NCI-H524 (cell line): ENCODE measurements around the gene B3GALNT1.

Experiments
- DNase-seq, 2 experiments: peaks; one replicate each; lab custom pipeline; 2025; lab: John Stamatoyannopoulos, UW

Gene B3GALNT1, protein sequence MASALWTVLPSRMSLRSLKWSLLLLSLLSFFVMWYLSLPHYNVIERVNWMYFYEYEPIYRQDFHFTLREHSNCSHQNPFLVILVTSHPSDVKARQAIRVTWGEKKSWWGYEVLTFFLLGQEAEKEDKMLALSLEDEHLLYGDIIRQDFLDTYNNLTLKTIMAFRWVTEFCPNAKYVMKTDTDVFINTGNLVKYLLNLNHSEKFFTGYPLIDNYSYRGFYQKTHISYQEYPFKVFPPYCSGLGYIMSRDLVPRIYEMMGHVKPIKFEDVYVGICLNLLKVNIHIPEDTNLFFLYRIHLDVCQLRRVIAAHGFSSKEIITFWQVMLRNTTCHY

GRCh38 chr3:161104561-161105551 lies at the start of gene B3GALNT1:
Gene B3GALNT1, minus strand, starts transcription at chr3:161105349. Its CDS starts 18,595 bp downstream, at chr3:161086754.
- peak; percentile 66 to 71 for DNase-seq

DNA sequence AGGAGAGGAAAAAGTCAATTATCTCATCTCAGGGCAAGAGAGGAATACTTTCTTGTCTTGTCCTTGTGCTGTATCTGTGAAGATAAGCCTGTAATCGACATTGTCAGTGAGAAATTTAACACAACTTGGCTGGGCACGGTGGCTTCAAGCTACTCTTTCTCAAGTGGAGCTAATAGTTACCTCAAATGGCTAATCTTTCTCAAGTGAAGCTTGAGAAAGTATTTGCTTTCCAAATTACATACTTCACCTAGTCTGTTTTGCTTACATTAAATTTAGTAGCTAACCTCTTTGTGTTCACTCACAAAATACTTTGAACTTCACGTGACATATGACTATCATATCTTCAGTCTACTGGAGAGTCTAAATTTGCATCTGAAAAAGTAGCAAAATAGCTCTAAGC lies 48.3 kb upstream of the B3GALNT1 start:
- peak; percentile 21 to 54 for DNase-seq

GRCh38 chr3:161150001-161150525 lies 44.9 kb upstream of the B3GALNT1 start:
- no peak for DNase-seq

DNA sequence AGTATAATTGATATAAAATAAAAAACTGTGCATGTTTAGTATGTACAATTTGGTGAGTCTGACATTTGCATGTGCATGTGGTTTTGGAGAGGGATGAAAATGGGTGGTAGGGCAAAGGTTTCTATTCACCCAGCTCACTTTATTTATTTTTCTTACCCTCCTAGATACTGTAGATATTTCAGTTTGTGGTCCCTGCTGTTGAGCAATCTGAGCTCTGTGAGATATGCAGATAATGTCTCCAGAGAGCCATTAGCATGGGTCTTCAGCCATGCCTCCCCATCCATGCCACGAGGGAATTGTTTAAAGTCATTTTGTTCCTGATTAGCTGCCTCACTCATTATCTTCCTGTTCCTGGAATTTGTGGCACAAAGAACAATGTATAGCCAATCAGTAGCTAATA lies 44.4 kb upstream of the B3GALNT1 start:
- no peak for DNase-seq

DNA sequence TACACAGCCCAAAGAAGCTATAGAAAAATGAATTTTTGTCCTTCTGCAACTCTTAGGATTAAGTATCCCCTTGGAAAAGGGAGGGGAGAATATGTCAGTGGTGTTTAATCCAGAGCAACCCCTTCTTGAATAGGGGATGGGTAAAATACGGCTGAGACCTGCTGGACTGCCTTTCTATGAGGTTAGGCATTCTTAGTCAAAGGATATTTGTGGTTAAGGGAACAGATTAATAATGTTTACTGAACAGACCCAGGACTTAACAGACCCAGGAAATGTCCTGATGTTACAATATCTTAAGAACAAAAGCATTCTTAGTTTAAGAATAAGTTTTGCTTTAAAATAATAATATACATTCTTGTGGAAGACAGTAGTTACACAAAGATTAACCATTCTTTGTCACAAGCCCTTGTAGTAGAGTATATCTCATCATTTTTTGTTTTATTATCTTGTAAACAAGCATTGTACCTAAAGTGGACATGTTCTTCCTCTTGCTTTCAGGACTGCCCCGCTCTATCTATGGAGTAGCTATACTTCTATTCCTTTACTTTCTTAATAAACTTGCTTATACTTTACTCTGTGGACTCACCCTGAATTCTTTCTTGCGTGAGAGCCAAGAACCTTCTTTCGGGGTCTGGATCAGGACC lies 43.8 kb upstream of the B3GALNT1 start:
- no peak for DNase-seq

DNA sequence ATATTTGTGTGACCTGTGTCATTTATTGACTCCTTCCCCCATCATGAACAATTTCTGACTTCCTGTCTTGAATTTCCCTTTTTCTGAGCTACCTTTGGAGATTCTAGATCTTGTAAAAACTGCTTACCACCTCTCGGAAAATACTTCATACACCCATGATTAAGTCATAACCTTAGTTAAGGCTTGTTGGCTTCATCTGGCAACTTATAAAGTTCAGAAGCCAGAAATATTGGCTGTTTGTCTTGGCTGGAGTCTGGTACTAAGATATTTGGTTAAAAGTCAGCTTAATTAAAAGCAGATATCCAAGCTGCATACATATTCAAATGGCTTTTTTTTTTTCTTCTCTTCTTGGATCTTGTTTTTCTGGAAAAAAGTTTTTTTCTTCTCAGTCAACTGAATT lies 37.3 kb upstream of the B3GALNT1 start:
- DNase-seq: no peak

DNA sequence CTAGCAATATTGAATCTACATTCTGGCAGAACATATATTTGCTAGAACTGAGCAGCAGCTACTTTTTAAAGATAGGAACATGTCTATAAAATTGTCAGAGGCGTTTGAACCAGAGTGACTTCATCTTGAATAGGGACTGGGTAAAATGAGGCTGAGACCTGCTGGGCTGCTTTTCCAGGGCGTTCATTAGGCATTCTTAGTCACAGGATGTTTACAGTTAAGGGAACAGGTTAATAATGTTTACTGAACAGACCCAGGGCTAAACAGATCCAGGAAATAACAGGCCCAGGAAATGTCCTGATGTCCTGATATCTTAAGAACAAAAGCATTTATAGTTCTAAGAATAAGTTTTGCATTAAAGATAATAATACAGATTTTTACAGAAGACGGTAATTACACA lies 34.5 kb upstream of the B3GALNT1 start:
- no peak for DNase-seq

DNA sequence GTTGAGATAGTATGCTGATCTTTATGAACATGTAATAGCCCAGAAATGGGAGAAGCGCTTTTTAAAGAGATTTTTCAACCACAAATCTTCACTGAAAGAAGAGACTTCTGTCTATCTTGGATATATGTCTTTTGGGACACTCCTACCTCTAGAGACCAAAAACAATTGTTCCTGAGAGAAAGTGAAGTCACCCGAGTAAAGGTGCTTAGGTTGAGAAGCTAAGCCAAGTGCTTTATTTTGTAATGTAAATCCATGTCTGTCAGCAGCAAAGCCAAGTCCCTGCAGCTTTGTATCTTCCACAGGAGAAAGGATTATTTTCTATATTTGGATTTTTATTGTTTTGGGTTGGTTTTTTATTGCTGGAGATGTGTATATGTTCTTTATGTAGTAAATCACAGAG lies 32.1 kb upstream of the B3GALNT1 start:
- no peak for DNase-seq

GRCh38 chr3:161132391-161132790 lies 27.2 kb upstream of the B3GALNT1 start:
- DNase-seq: no peak

- no peak for DNase-seq
Observed at GRCh38 chr3:161126495-161126894, 21.3 kb upstream of the B3GALNT1 start.

DNA sequence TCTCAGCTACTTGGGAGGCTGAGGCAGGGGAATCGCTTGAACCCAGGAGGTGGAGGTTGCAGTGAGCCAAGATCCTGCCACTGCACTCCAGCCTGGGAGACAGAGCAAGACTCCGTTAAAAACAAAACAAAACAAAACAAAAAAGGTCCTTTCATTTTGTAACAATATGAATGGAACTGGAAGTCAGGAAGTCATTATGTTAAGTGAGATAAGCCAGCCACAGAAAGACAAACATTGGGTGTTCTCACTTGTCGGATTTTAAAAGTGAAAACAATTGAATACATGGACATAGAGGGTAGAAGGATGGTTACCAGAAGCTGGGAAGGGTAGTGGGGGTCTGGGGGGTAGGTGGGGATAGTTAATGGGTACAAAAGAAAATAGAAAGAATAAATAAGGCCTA lies 12.5 kb upstream of the B3GALNT1 start:
- no peak for DNase-seq

DNA sequence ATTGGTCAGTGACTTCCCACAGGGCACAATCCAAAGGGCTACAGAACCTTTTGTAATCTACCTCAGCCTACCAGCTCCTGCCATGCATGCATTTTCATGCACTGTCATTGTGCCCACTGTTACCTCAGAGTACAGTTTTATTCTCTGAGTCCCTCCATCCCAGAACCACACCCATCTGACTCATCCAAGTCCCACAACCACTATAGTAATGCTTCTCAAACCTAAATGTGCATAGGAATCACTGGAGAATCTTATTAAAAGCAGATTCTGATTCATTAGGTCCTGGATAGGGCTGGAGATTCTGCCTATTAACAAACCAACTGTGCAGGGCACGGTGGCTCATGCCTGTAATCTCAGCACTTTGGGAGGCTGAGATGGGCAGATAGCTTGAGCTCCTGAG lies 3.7 kb upstream of the B3GALNT1 start:
- DNase-seq: no peak

GRCh38 chr3:161107311-161107710 lies 2.2 kb upstream of the B3GALNT1 start:
- no peak for DNase-seq

DNA sequence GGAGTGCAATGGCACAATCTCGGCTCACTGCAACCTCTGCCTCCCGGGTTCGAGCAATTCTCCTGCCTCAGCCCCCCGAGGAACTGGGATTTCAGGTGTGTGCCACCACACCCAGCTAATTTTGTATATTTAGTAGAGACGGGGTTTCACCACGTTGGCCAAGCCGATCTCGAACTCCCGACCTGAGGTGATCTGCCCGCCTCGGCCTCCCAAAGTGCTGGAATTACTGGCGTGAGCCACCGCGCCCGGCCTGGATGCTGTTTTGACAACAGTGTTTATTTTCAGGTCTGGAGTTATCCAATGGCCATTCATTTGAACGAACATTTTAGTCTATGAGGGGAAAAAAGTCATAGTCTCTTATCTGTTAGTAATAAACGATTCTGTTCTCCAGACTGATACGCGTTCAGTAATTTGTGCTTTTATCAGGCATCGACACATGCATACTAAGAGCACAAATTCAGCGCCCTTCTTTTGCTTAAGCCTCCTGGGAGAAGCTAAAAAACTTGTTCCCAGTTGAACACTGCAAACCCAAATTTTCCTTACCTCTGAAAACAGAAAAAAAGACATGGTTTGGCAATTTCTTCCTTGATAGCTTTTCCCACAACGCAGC lies 1.3 kb downstream of the B3GALNT1 start:
- DNase-seq: no peak

DNA sequence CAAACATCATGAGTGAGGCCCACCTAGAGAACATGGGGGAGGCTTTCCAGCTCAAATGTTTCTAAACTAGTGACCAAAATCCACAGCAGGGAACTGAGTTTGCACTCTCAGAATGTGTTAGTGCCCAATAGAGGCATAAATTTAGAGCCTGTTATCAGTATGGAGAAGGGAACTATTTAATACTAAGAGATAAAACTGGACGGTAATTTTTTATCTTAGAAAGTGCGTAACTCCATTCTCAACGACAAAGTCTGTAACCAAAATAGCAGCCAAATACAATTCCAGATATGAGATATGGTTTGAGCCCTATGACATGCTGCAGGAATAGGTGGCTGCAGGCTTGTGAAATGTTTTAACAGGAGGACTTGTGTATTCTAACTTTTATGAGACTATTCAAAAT lies 3.5 kb downstream of the B3GALNT1 start:
- no peak for DNase-seq

DNA sequence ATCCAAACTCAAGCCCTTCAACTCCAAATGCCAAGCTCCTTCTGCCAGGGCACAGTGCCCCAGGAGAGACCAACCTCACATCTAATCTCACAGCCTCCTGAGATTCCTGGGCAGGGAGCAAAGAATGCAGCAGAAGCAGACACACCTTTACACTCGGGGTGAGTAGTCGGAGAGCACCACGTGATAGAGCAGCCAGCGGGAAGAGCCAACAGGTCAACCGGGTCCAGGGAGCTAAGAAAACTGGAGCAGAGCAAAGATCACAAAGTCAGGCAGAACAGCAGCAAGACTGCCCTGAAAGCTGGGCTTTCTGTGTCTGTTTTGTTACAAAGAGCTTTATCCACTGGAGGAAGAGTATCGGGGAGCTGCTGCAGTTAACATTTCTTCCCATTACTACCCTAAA lies 4.2 kb downstream of the B3GALNT1 start:
- DNase-seq: no peak

GRCh38 chr3:161096771-161097367 lies 8.3 kb downstream of the B3GALNT1 start:
- peak; percentile 43 to 59 for DNase-seq

- DNase-seq: no peak
Observed at GRCh38 chr3:161093895-161094294, 11.3 kb downstream of the B3GALNT1 start.

- DNase-seq: no peak
Observed at GRCh38 chr3:161084277-161084676, 20.9 kb downstream of the B3GALNT1 start.

DNA sequence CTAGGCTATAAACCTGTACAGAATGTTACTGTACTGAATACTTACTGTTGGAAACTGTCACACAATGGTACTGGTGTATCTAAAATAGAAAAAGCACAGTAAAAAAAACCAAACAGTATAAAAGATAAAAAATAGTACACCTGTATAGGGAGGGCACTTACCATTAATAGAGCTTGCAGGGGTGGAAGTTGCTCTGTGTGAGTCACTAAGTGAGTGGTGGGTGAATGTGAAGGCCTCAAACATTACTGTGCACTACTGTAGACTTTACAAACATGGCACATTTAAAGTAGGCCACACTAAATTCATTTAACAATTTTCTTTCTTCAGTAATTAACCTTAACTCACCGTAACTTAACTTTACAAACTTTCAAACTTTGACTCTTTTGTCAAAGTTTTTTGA lies 22.0 kb downstream of the B3GALNT1 start:
- DNase-seq: no peak

DNA sequence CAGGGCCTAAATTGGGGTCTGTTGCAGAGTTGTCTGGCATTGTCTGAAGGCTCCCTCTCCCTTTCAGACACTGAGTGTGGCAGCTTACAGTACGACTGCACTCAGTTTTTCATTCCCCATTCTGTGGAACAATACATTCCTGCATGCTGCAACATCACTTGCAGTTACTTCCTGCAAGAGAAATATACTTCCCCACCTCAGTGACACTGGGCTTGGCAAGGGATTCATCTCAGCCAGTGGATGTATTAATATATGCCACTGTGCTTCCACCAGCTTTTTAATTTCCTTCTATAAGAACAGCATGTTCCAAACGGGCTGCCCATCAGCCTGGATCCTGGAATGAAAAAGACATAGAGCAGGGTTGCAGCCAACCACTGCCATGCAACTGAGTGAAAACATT lies 23.1 kb downstream of the B3GALNT1 start:
- no peak for DNase-seq
